ENCODE data around the gene P2RY2.

P2RY2 gene

DNA sequence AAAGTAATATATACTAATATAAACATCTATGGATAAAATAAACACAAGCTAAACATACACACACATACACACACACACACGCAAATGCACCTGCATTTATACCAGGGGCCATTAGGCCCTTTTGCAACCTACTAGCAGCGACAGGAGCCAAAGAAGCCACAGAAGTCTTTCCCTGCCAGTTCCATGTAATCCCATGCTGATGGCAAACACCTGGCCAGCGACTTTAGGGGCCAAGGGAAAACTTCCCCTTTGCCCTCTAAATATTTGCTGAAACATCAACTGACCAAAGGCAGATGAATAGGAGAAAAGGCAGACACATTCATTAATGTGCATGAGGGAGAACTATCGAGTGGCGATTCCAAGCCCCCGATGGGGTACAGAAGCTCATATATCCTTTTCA lies 14.8 kb upstream of the P2RY2 start:
- Histone ChIP-seq H3K9ac (ENCODE audit: low read length) (no peak overlapping the region), H3F3A (ENCODE audit: insufficient read depth, low read length) (no peaks in the 10 kb centered on the region), H3K27ac (ENCODE audit: low read length) (no peak overlapping the region), H3K4me1 (ENCODE audit: low read length) (peaks cover 4% of the 10 kb centered on the region; the same call in 1 of the 2 replicates), H3K36me3 (replicated peaks; ENCODE audit: insufficient read depth, low read length) (no peaks in the 10 kb centered on the region), H3K79me2 (ENCODE audit: low read length) (no peaks in the 10 kb centered on the region), H3K9me3 (replicated peaks; ENCODE audit: insufficient read depth, low read length) (no peaks in the 10 kb centered on the region), H2AFZ (ENCODE audit: low read length) (no peak overlapping the region), H3K27me3 (replicated peaks; ENCODE audit: insufficient read depth, low read length) (no peaks in the 10 kb centered on the region), H3K9me2 (replicated peaks; ENCODE audit: insufficient read depth, low read length) (no peaks in the 10 kb centered on the region), H3K4me2 (ENCODE audit: low read depth, low read length) (no peak overlapping the region), H3K4me3 (ENCODE audit: low read length) (no peak overlapping the region), H4K20me1 (ENCODE audit: insufficient read depth, low read length) (no peaks in the 10 kb centered on the region)
- TF ChIP-seq EZH2 (optimal IDR thresholded peaks at IDR 0.05; ENCODE audit: low read depth, low read length) (no peak), EZH2phosphoT487 (IDR thresholded peaks at IDR 0.05; ENCODE audit: low read length) (no peak), CTCF (IDR thresholded peaks at IDR 0.05; ENCODE audit: low read length) (no peak)
- no peak for DNase-seq

DNA sequence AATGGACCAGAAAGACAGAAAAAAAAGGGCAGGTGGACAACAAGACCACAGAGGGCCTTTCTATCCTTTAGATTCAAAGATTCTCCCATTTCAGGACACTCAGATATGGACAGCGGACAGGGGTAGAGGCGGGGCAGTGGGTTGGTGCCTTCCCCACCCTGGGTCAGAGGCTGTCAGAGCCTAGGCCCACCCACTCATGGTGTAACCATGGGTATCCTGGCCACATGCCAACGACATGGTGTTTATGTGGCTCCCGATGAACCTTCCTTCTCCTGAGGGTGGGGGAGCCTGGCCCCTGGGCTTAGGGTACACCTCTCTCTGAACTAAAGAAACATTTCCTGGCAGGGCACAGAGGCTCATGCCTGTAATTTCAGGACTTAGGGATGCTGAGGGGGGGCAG lies 14.3 kb upstream of the P2RY2 start:
- Histone ChIP-seq H3K9me3 (replicated peaks; ENCODE audit: insufficient read depth, low read length) (no peaks in the 10 kb centered on the region), H3K27ac (ENCODE audit: low read length) (no peak overlapping the region), H3K4me3 (ENCODE audit: low read length) (no peak overlapping the region), H4K20me1 (ENCODE audit: insufficient read depth, low read length) (no peaks in the 10 kb centered on the region), H3K27me3 (replicated peaks; ENCODE audit: insufficient read depth, low read length) (no peaks in the 10 kb centered on the region), H3F3A (ENCODE audit: insufficient read depth, low read length) (no peaks in the 10 kb centered on the region), H3K4me1 (ENCODE audit: low read length) (peaks cover 4% of the 10 kb centered on the region; the same call in 1 of the 2 replicates), H3K4me2 (ENCODE audit: low read depth, low read length) (no peak overlapping the region), H3K9ac (ENCODE audit: low read length) (no peak overlapping the region), H3K79me2 (ENCODE audit: low read length) (no peaks in the 10 kb centered on the region), H3K9me2 (replicated peaks; ENCODE audit: insufficient read depth, low read length) (no peaks in the 10 kb centered on the region), H2AFZ (ENCODE audit: low read length) (no peak overlapping the region), H3K36me3 (replicated peaks; ENCODE audit: insufficient read depth, low read length) (no peaks in the 10 kb centered on the region)
- DNase-seq = no peak
- no peak for TF ChIP-seq EZH2 (optimal IDR thresholded peaks at IDR 0.05; ENCODE audit: low read depth, low read length)
- no peak for TF ChIP-seq EZH2phosphoT487 (IDR thresholded peaks at IDR 0.05; ENCODE audit: low read length)
- no peak for TF ChIP-seq CTCF (IDR thresholded peaks at IDR 0.05; ENCODE audit: low read length)

- DNase-seq = no peak
- Histone ChIP-seq H3K9ac (ENCODE audit: low read length) (no peak overlapping the region), H3K79me2 (ENCODE audit: low read length) (no peaks in the 10 kb centered on the region), H3K36me3 (replicated peaks; ENCODE audit: insufficient read depth, low read length) (no peaks in the 10 kb centered on the region), H2AFZ (ENCODE audit: low read length) (no peak overlapping the region), H4K20me1 (ENCODE audit: insufficient read depth, low read length) (no peaks in the 10 kb centered on the region), H3K9me3 (replicated peaks; ENCODE audit: insufficient read depth, low read length) (no peaks in the 10 kb centered on the region), H3K27me3 (replicated peaks; ENCODE audit: insufficient read depth, low read length) (no peaks in the 10 kb centered on the region), H3K27ac (ENCODE audit: low read length) (no peak overlapping the region), H3F3A (ENCODE audit: insufficient read depth, low read length) (no peaks in the 10 kb centered on the region), H3K4me1 (ENCODE audit: low read length) (peaks cover 4% of the 10 kb centered on the region; the same call in 1 of the 2 replicates), H3K4me3 (ENCODE audit: low read length) (no peak overlapping the region), H3K4me2 (ENCODE audit: low read depth, low read length) (no peak overlapping the region), H3K9me2 (replicated peaks; ENCODE audit: insufficient read depth, low read length) (no peaks in the 10 kb centered on the region)
- TF ChIP-seq CTCF (IDR thresholded peaks at IDR 0.05; ENCODE audit: low read length) (no peak), EZH2phosphoT487 (IDR thresholded peaks at IDR 0.05; ENCODE audit: low read length) (no peak), EZH2 (optimal IDR thresholded peaks at IDR 0.05; ENCODE audit: low read depth, low read length) (no peak)
Observed at GRCh38 chr11:73204711-73205121, 13.4 kb upstream of the P2RY2 start.
